PC-9 (cell line): ENCODE measurements around the gene KRTAP5-5. TPM values are rescaled to one million over a fixed set of nuclear protein-coding genes. Genes with fewer than 3 reads are reported as not detected.

ENCODE experiments used
- BruUV-seq: library from RNA; stranded (reverse); fragments of 400-500 nt; replicated peaks from 2 replicates; lab custom pipeline; 2021; lab: Mats Ljungman, UMichigan
- CTCF ChIA-PET: fragments of 300-600 bp; sonication (Branson Sonifier 250); formaldehyde crosslinking; loops from one replicate; lab custom pipeline; 2022; ENCODE audit warnings: antibody characterized with exemption; lab: Charles Lee
- POLR2A ChIA-PET: fragments of 300-600 bp; sonication (Branson Sonifier 250); formaldehyde crosslinking; loops from one replicate; lab custom pipeline; 2022; ENCODE audit warnings: antibody characterized with exemption; ENCODE audit not compliant: unreplicated experiment; lab: Charles Lee
- DNase-seq, 2 experiments: peaks; one replicate each; pipeline versions ENCODE4 v3.0.0 to v3.0.0-alpha.2; 2015 to 2022; ENCODE audit warnings: mixed read lengths in 1 of 2
- H2AFZ ChIP-seq: fragments of 200-600 bp; sonication (generic); 2 replicates; pipeline ENCODE4 v1.8.1; 2017; ENCODE audit warnings: antibody characterized with exemption
- H3F3A ChIP-seq: fragments of 200-600 bp; sonication (generic); 2 replicates; pipeline ENCODE4 v1.8.1; 2017; ENCODE audit warnings: antibody characterized with exemption, mild to moderate bottlenecking, low read depth; ENCODE audit not compliant: insufficient read depth
- H3K27ac ChIP-seq: fragments of 200-600 bp; sonication (generic); 2 replicates; pipeline ENCODE4 v1.6.1; 2016; ENCODE audit warnings: mixed run types
- H3K27me3 ChIP-seq: fragments of 200-600 bp; sonication (generic); 2 replicates; pipeline ENCODE4 v1.6.1; 2016; ENCODE audit warnings: low read depth, mixed run types; ENCODE audit not compliant: insufficient read depth
- H3K36me3 ChIP-seq: fragments of 200-600 bp; sonication (generic); 2 replicates; pipeline ENCODE4 v1.6.1; 2016; ENCODE audit warnings: low read depth, mixed run types
- H3K4me1 ChIP-seq: fragments of 200-600 bp; sonication (generic); replicated peaks from 2 replicates; pipeline ENCODE4 v1.6.1; 2016; ENCODE audit warnings: mixed run types; ENCODE audit not compliant: insufficient read depth
- H3K4me2 ChIP-seq: fragments of 200-600 bp; sonication (generic); 2 replicates; pipeline ENCODE4 v1.6.1; 2017; ENCODE audit warnings: mixed run types
- H3K4me3 ChIP-seq: fragments of 200-600 bp; sonication (generic); 2 replicates; pipeline ENCODE4 v1.6.1; 2016; ENCODE audit warnings: mixed run types
- H3K79me2 ChIP-seq: fragments of 200-600 bp; sonication (generic); 2 replicates; pipeline ENCODE4 v1.6.1; 2017; ENCODE audit warnings: low read depth, mixed run types
- H3K9me2 ChIP-seq: fragments of 200-600 bp; sonication (generic); 2 replicates; pipeline ENCODE4 v1.8.1; 2017; ENCODE audit warnings: mild to moderate bottlenecking; ENCODE audit not compliant: insufficient read depth
- H3K9me3 ChIP-seq: fragments of 200-600 bp; sonication (generic); 2 replicates; pipeline ENCODE4 v1.8.1; 2016; ENCODE audit warnings: low read depth; ENCODE audit not compliant: insufficient read depth
- H4K20me1 ChIP-seq: fragments of 200-600 bp; sonication (generic); 2 replicates; pipeline ENCODE4 v1.8.1; 2017; ENCODE audit not compliant: insufficient read depth
- CTCF ChIP-seq: fragments of 200-600 bp; sonication (generic); conservative IDR thresholded peaks from 2 replicates; pipeline ENCODE4 v1.6.1; 2017; ENCODE audit warnings: mixed run types, antibody characterized with exemption, mild to moderate bottlenecking, moderate library complexity
- EZH2 ChIP-seq: fragments of 200-600 bp; sonication (generic); IDR thresholded peaks from 2 replicates; pipeline ENCODE4 v1.8.0; 2017; ENCODE audit warnings: antibody characterized with exemption, low read depth
- intact Hi-C: fragments of 100-400 bp; cut with micrococcal nuclease; formaldehyde crosslinking; loops from one replicate; pipeline ENCODE4 v1.10.0; 2022; ENCODE audit not compliant: unreplicated experiment
- total RNA-seq: library from RNA; stranded (reverse); gene quantifications from 2 replicates; pipeline ENCODE4 v1.2.3, GENCODE V29; 2021

KRTAP5-5 gene
- total RNA-seq, 1 experiment from 2014 or later, result not detected

- H3F3A ChIP-seq, result no peaks in the 10 kb centered on the region
- CTCF ChIA-PET, result no interaction called here
- no TSS peak for BruUV-seq
Observed at GRCh38 chr11:1625541-1625940, 4.0 kb upstream of the KRTAP5-5 start.

GRCh38 chr11:1628506-1629325 is 859 bp upstream of the KRTAP5-5 start:
- intact Hi-C loops, result loop anchor here (5.0 kb wide), 1 partner anchor 81 kb away; no protein-coding TSS in a partner anchor
- Histone ChIP-seq H3K27ac (no peak overlapping the region), H2AFZ (no peak overlapping the region), H3K9me3 (no peaks in the 10 kb centered on the region), H3K4me2 (no peak overlapping the region), H3K9me2 (no peaks in the 10 kb centered on the region), H3K4me1 (no peaks in the 10 kb centered on the region), H3F3A (no peaks in the 10 kb centered on the region), H3K27me3 (peaks cover 71% of the 10 kb centered on the region), H3K4me3 (no peak overlapping the region), H3K36me3 (no peaks in the 10 kb centered on the region), H3K79me2 (no peaks in the 10 kb centered on the region), H4K20me1 (no peaks in the 10 kb centered on the region)
- no TSS peak for BruUV-seq
- peak in 1 of 2 experiments; percentile 52 for DNase-seq
- TF ChIP-seq CTCF (peak; percentile 81), EZH2 (no peak)
- CTCF ChIA-PET, result no interaction called here
- POLR2A ChIA-PET, result no interaction called here

More at GRCh38 chr11:1625541-1625940, 4.0 kb upstream of the KRTAP5-5 start:
- POLR2A ChIA-PET, result no interaction called here
- Histone ChIP-seq H3K27me3 (peaks cover 52% of the 10 kb centered on the region), H4K20me1 (no peaks in the 10 kb centered on the region), H3K79me2 (no peaks in the 10 kb centered on the region), H3K36me3 (no peaks in the 10 kb centered on the region), H3K4me1 (no peaks in the 10 kb centered on the region), H2AFZ (no peak overlapping the region), H3K9me3 (no peaks in the 10 kb centered on the region), H3K27ac (no peak overlapping the region), H3K4me3 (no peak overlapping the region), H3K9me2 (no peaks in the 10 kb centered on the region), H3K4me2 (no peak overlapping the region)
- no peak for DNase-seq
- no peak for TF ChIP-seq EZH2
- intact Hi-C loops, result loop anchor here (5.0 kb wide), 1 partner anchor 78 kb away; no protein-coding TSS in a partner anchor

- CTCF ChIA-PET, result interaction anchor here (0.6 kb wide), 1 partner anchor 77 kb away, joined by 3 read pairs; no protein-coding TSS in a partner anchor
- intact Hi-C loops, result no loop called here
Observed at GRCh38 chr11:1630271-1630670, 696 bp downstream of the KRTAP5-5 start.

More at GRCh38 chr11:1630271-1630670, 696 bp downstream of the KRTAP5-5 start:
- Histone ChIP-seq H3K36me3 (no peaks in the 10 kb centered on the region), H3K27ac (no peak overlapping the region), H2AFZ (no peak overlapping the region), H3K9me3 (no peaks in the 10 kb centered on the region), H3K79me2 (no peaks in the 10 kb centered on the region), H3K4me1 (no peaks in the 10 kb centered on the region), H4K20me1 (no peaks in the 10 kb centered on the region), H3F3A (no peaks in the 10 kb centered on the region), H3K9me2 (no peaks in the 10 kb centered on the region), H3K27me3 (peaks cover 71% of the 10 kb centered on the region), H3K4me3 (no peak overlapping the region), H3K4me2 (no peak overlapping the region)
- TF ChIP-seq EZH2 (no peak), CTCF (no peak)
- BruUV-seq, result no TSS peak
- POLR2A ChIA-PET, result no interaction called here
- no peak for DNase-seq
